SK-N-MC (cell line): Measurements from ENCODE around the gene CDC40.
"Not testable (repeated sequence)": the region's sequence is repeated elsewhere in the genome, so short reads cannot be mapped to it uniquely, and the experiment has no call there.

Source experiments
- DNase-seq: peaks from one replicate; pipeline ENCODE4 v3.0.0-alpha.2; 2011; ENCODE audit warnings: low read depth, low spot score
- H3K27ac ChIP-seq: fragments of 200-600 bp; sonication (generic); 2 replicates; pipeline ENCODE4 v1.5.1; 2016; ENCODE audit warnings: mixed run types
- H3K36me3 ChIP-seq: fragments of 200-600 bp; sonication (generic); 2 replicates; pipeline ENCODE4 v1.6.1; 2017; ENCODE audit warnings: antibody characterized with exemption, low read length, mixed read lengths; ENCODE audit not compliant: insufficient read depth
- H3K4me3 ChIP-seq: fragments of 200-600 bp; sonication (generic); 2 replicates; pipeline ENCODE4 v1.5.1; 2016
- H3K9ac ChIP-seq: fragments of 200-600 bp; sonication (generic); 2 replicates; pipeline ENCODE4 v1.8.0; 2017; ENCODE audit warnings: mixed run types, mixed read lengths; ENCODE audit not compliant: insufficient read length
- H3K9me3 ChIP-seq: fragments of 200-600 bp; sonication (generic); 2 replicates; pipeline ENCODE4 v1.6.1; 2017; ENCODE audit warnings: low read depth, mild to moderate bottlenecking, antibody characterized with exemption, low read length, moderate library complexity, mixed read lengths
- EZH2 ChIP-seq: fragments of 200-600 bp; sonication (generic); IDR thresholded peaks from one replicate; pipeline ENCODE4 v1.6.1; 2017; ENCODE audit warnings: antibody characterized with exemption
- FOXP2 ChIP-seq: optimal IDR thresholded peaks from 2 replicates; pipeline ENCODE3; 2011; ENCODE audit warnings: mild to moderate bottlenecking, moderate library complexity; ENCODE audit not compliant: insufficient read depth; ENCODE audit errors: extremely low read length, control extremely low read depth
- POLR2AphosphoS5 ChIP-seq: IDR thresholded peaks from 2 replicates; pipeline ENCODE4 v1.6.1; 2012; ENCODE audit warnings: mild to moderate bottlenecking, low read depth, low read length, borderline replicate concordance

Gene CDC40

DNA sequence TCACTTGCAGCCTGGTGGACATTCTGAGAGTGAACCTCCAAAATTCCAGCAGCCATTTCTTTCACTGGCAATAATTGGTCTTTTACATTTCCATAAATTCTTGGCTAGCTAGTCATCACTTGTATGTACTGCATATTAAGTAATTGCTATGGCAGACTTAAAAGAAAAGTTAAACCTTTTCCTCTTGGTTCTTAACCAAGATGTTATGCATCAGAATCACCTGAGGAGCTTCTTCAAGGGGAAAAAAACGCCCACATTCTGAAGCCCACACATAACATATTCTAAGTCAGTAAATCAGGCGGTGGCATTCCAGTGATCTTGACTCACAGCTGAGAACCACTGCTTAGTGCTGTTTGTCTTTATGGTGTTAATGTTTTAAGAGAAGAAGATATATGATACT lies 37.0 kb downstream of the CDC40 start:
- TF ChIP-seq EZH2: no peak
- TF ChIP-seq FOXP2: no peak
- TF ChIP-seq POLR2AphosphoS5: no peak
- H3K4me3 ChIP-seq: no peak overlapping the region
- peaks cover 82% of the 10 kb centered on the region for H3K36me3 ChIP-seq
- no peak overlapping the region for H3K27ac ChIP-seq
- DNase-seq: no peak
- no peak overlapping the region for H3K9ac ChIP-seq
- H3K9me3 ChIP-seq: no peaks in the 10 kb centered on the region

GRCh38 chr6:110221738-110222137 lies 41.5 kb downstream of the CDC40 start:
- TF ChIP-seq POLR2AphosphoS5: no peak
- no peak for TF ChIP-seq FOXP2
- TF ChIP-seq EZH2: no peak

DNA sequence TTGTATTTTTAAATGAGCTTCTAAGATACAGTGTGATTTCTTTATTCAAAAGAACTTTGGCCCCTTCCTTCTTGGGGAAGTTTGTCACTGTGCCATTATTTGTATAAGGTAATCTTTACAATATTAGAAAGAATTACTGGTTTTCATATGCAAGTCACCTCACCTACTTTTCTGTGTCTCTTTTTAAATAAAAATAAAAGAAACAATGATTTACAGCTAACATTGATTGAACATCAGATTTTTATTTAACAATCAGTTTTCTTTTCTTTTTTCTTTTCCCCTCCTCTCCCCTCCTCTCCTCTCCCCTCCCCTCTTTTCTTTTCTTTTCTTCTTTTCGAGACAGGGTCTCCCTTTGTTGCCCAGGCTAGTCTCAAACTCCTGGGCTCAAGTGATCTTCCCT lies 46.0 kb downstream of the CDC40 start:
- H3K4me3 ChIP-seq: no peak overlapping the region
- no peak overlapping the region for H3K9ac ChIP-seq
- H3K27ac ChIP-seq: no peak overlapping the region
- H3K36me3 ChIP-seq: peaks cover 56% of the 10 kb centered on the region
- no peaks in the 10 kb centered on the region for H3K9me3 ChIP-seq
- no peak for DNase-seq
- TF ChIP-seq FOXP2 (no peak), POLR2AphosphoS5 (no peak), EZH2 (no peak)

More at GRCh38 chr6:110221738-110222137, 41.5 kb downstream of the CDC40 start:
- Histone ChIP-seq H3K36me3 (peaks cover 73% of the 10 kb centered on the region), H3K4me3 (no peak overlapping the region), H3K27ac (no peak overlapping the region), H3K9me3 (no peaks in the 10 kb centered on the region), H3K9ac (no peak overlapping the region)
- no peak for DNase-seq

- no peak for TF ChIP-seq POLR2AphosphoS5
- no peak for DNase-seq
Observed at GRCh38 chr6:110232450-110232849, 52.2 kb downstream of the CDC40 start.

DNA sequence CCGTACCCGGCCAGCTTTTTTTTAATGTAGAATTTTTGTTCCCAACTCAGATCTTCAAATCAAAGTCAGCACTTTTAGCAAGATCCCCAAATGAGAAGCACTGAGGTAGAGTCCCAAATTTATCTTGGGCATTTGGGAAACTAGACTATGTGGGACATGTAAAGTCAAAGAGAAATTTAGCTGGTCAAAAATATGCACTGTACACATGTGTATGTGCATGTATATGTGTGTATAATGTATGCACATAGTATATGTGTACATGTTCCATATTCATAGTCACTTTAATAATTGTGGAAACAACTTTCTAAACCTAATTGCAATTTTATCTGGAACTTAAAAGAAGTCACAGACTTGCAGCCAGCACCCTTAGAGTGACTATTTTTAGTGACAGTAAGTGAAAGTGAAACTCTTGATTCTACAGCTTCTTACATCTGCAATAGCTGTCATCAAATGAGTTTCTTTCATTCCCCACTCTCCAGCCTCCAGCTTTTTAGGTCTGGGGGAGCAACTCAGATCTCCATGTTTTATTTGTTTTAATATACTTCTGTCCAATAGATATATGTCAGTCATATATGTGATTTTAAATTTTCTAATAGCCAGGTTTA lies 53.6 kb downstream of the CDC40 start:
- no peak for TF ChIP-seq FOXP2
- no peak for TF ChIP-seq POLR2AphosphoS5
- TF ChIP-seq EZH2: no peak
- H3K36me3 ChIP-seq: peaks cover 30% of the 10 kb centered on the region
- H3K4me3 ChIP-seq: no peak overlapping the region
- no peak overlapping the region for H3K27ac ChIP-seq
- H3K9me3 ChIP-seq: no peaks in the 10 kb centered on the region
- no peak for DNase-seq
- H3K9ac ChIP-seq: no peak overlapping the region

More at GRCh38 chr6:110232450-110232849, 52.2 kb downstream of the CDC40 start:
- H3K9me3 ChIP-seq: no peaks in the 10 kb centered on the region
- H3K9ac ChIP-seq: no peak overlapping the region
- peaks cover 30% of the 10 kb centered on the region for H3K36me3 ChIP-seq
- H3K27ac ChIP-seq: no peak overlapping the region
- H3K4me3 ChIP-seq: no peak overlapping the region

DNA sequence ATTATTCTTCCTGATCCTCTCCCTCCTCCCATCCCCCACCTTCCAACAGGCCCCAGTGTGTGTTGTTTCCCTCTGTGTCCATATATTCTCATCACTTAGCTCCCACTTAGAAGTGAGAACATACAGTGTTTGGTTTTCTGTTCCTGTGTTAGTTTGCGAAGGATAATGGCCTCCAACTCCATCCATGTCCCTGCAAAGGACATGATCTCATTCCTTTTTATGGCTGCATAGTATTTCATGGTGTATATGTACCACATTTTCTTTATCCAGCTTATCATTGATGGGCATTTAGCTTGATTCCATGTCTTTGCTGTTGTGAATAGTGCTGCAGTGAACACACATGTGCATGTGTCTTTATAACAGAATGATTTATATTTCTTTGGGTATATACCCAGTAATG lies 55.8 kb downstream of the CDC40 start:
- not testable (repeated sequence) for H3K9me3 ChIP-seq, H3K27ac ChIP-seq, H3K9ac ChIP-seq, DNase-seq, H3K4me3 ChIP-seq
- H3K36me3 ChIP-seq: peaks cover 19% of the 10 kb centered on the region

DNA sequence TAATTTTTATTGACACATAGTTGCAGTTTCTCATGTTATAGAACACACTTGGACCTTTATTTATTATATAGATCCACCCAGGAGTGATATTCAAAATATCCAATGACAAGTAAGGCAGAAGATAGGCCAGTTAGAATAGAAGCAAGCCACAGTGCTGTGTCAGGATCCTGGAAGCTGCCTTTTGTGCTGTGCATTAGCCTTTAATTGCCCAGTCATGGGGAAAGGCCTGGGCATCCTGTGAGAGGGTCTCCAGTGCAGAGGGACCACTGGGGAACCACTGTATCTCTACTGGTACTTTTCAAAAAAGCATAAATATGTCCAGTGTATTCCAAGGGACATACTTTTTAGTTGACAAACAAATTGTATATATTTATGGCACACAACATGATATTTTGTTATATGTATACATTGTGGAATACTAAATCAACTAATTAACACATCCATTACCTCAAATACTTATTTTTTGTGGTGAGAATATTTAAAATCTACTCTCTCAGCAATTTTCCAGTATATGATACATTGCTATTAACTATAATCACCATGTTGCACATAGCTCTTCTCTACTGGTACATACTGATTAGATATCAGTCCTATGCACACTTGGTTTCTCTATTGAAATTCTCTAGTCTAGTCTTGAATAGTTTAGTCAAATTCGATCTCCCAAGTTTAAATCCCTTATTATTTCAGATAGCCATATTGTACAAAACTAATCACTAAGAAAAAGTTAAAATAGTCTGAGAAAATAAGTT lies 59.5 kb downstream of the CDC40 start:
- no peak overlapping the region for H3K27ac ChIP-seq
- no peak overlapping the region for H3K4me3 ChIP-seq
- TF ChIP-seq EZH2 (no peak), FOXP2 (no peak), POLR2AphosphoS5 (no peak)
- peaks cover 19% of the 10 kb centered on the region for H3K36me3 ChIP-seq
- no peak overlapping the region for H3K9ac ChIP-seq
- H3K9me3 ChIP-seq: no peaks in the 10 kb centered on the region
- DNase-seq: no peak

DNA sequence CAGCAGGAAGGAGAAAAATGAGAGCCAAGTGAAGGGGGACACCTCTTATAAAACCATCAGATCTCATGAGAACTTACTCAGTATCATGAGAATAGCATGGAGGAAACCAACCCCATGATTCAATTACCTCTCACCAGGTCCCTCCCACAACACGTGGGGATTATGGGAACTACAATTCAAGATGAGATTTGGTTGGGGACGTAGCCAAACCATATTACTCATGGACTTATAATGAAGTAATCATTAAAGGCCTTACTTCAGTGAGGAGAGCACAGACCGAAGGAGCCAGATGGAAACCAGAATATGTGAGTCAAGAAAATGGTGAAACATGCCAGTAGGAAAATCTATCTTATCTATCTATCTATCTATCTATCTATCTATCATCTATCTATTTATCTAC lies 64.4 kb downstream of the CDC40 start:
- not testable (repeated sequence) for H3K4me3 ChIP-seq, H3K36me3 ChIP-seq, DNase-seq, H3K9ac ChIP-seq, H3K27ac ChIP-seq, H3K9me3 ChIP-seq

GRCh38 chr6:110246378-110246777 lies 66.2 kb downstream of the CDC40 start:
- TF ChIP-seq FOXP2 (no peak), EZH2 (no peak), POLR2AphosphoS5 (no peak)
- Histone ChIP-seq H3K9ac (peak overlapping the region; percentile 54), H3K9me3 (no peaks in the 10 kb centered on the region), H3K36me3 (no peaks in the 10 kb centered on the region), H3K4me3 (no peak overlapping the region), H3K27ac (peak overlapping the region; percentile 82)
- no peak for DNase-seq
